ENCODE measurements around the gene CAMK2G. TPM values are rescaled to one million over a fixed set of nuclear protein-coding genes. Genes with fewer than 3 reads are reported as not detected.
A peak's percentile ranks its signal among the peaks of the same experiment; 100 is the strongest.
"Not testable (repeated sequence)": the region's sequence is repeated elsewhere in the genome, so short reads cannot be mapped to it uniquely, and the experiment has no call there.

The CAMK2G gene
- total and polyA plus RNA-seq, 11 donors, result 8.0 to 18.6 (median 14.5) TPM

GRCh38 chr10:73899423-73899822 lies 25.1 kb upstream of the CAMK2G start:
- WGBS, 4 donors, result 73 to 77% (median 76%) methylated on average over 4 of the region's 4 CpGs
- peak in 1 of 4 donors; percentile 43 for ATAC-seq
- no peak for DNase-seq
- Histone ChIP-seq H3K27ac (peak overlapping the region in 4 of 12 donors; percentile 16 to 74 (median 44)), H3K4me3 (no peak overlapping the region), H3K4me1 (peaks cover 0 to 50% (median 0%) of the 10 kb centered on the region in 12 donors), H3K27me3 (no peaks in the 10 kb centered on the region), H3K36me3 (no peaks in the 10 kb centered on the region), H3K9me3 (no peaks in the 10 kb centered on the region)
- intact Hi-C loops (cut with DNase I), result no loop called here
- TF ChIP-seq, protein P1, sequence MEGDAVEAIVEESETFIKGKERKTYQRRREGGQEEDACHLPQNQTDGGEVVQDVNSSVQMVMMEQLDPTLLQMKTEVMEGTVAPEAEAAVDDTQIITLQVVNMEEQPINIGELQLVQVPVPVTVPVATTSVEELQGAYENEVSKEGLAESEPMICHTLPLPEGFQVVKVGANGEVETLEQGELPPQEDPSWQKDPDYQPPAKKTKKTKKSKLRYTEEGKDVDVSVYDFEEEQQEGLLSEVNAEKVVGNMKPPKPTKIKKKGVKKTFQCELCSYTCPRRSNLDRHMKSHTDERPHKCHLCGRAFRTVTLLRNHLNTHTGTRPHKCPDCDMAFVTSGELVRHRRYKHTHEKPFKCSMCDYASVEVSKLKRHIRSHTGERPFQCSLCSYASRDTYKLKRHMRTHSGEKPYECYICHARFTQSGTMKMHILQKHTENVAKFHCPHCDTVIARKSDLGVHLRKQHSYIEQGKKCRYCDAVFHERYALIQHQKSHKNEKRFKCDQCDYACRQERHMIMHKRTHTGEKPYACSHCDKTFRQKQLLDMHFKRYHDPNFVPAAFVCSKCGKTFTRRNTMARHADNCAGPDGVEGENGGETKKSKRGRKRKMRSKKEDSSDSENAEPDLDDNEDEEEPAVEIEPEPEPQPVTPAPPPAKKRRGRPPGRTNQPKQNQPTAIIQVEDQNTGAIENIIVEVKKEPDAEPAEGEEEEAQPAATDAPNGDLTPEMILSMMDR (IDR thresholded peaks at IDR 0.05), result no peak
- TF ChIP-seq POLR2A (IDR thresholded peaks at IDR 0.05), result no peak

GRCh38 chr10:73898730-73899410 lies 24.5 kb upstream of the CAMK2G start:
- peak overlapping the region in 4 of 12 donors; percentile 16 to 74 (median 44) for H3K27ac ChIP-seq
- ATAC-seq (peak in 2 of 4 donors; percentile 41 to 56), DNase-seq (no peak)
- H3K4me3 ChIP-seq, result no peak overlapping the region
- peaks cover 0 to 54% (median 0%) of the 10 kb centered on the region in 12 donors for H3K4me1 ChIP-seq
- WGBS, 4 donors, result 76 to 89% (median 83%) methylated on average over 2 of the region's 2 CpGs
- H3K9me3 ChIP-seq, result no peaks in the 10 kb centered on the region
- TF ChIP-seq, protein P1 (IDR thresholded peaks at IDR 0.05), result no peak
- no peak for TF ChIP-seq POLR2A (IDR thresholded peaks at IDR 0.05)
- intact Hi-C loops (cut with DNase I), result no loop called here
- H3K36me3 ChIP-seq, result no peaks in the 10 kb centered on the region
- H3K27me3 ChIP-seq, result no peaks in the 10 kb centered on the region

DNA sequence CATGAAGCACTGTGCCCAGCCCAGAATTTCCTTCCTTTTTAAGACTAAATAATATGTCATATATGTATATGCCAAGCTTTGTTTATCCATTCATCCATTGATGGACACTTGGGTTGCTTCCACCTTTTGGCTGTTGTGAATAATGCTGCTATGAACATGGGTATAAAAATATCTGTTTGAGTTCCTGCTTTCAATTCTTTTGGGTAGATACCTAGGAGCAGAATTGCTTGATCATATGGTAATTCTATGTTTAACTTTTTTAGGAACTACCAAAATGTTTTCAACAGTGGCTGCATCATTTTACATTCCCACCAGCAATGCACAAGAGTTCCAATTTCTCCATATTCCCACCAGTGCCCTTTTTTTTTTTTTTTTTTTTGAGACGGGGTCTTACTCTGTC lies 23.3 kb upstream of the CAMK2G start:
- Histone ChIP-seq H3K4me3 (no peak overlapping the region), H3K9me3 (no peaks in the 10 kb centered on the region), H3K4me1 (peaks cover 0 to 54% (median 0%) of the 10 kb centered on the region in 12 donors), H3K27ac (no peak overlapping the region), H3K27me3 (no peaks in the 10 kb centered on the region), H3K36me3 (no peaks in the 10 kb centered on the region)
- intact Hi-C loops (cut with DNase I), result no loop called here
- DNase-seq (no peak), ATAC-seq (no peak)
- TF ChIP-seq, protein P1 (IDR thresholded peaks at IDR 0.05), result no peak
- no peak for TF ChIP-seq POLR2A (IDR thresholded peaks at IDR 0.05)
- WGBS, 4 donors, result 96 to 97% (median 96%) methylated on average over 1 of the region's 1 CpG

DNA sequence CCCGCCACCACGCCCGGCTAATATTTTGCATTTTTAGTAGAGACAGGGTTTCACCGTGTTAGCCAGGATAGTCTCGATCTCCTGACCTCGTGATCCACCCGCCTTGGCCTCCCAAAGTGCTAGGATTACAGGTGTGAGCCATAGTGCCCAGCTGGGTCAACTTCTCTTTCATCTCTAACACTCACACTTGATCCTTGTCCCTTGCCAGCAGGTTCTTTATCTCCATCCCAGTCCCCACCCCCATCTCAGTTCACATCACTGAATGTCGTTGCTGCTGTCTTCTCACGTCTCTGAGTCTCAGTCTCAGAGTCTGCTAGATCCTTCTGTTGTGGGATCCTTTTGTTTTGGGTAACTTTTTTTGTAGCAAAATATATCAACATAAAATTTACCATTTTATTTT lies 21.0 kb upstream of the CAMK2G start:
- H3K27ac ChIP-seq; H3K36me3 ChIP-seq; intact Hi-C loops (cut with DNase I); H3K9me3 ChIP-seq; H3K27me3 ChIP-seq; ATAC-seq; H3K4me3 ChIP-seq; DNase-seq: not testable (repeated sequence)
- H3K4me1 ChIP-seq, result peaks cover 0 to 32% (median 0%) of the 10 kb centered on the region in 12 donors
- WGBS, 4 donors, result 93 to 99% (median 97%) methylated on average over 9 of the region's 9 CpGs

Measured in heart left ventricle (tissue), 16 donors.